Right lobe of liver (tissue), 4 donors: Measurements from ENCODE around the gene CRYM.

Experiments used
- POLR2A ChIP-seq: fragments of 450-650 bp; IDR thresholded peaks from one replicate; pipeline ENCODE4 v1.6.1; 2017; ENCODE audit warnings: antibody characterized with exemption, mild to moderate bottlenecking
- TF ChIP-seq, protein P1 (sequence below), 4 donors: fragments of 200-600 bp in 3 of 4; fragments of 450-650 bp in 1 of 4; IDR thresholded peaks; one replicate each; pipeline versions ENCODE4 v1.5.1 to v1.8.0; 2016 to 2022; ENCODE audit warnings: antibody characterized with exemption in 4 of 4, mild to moderate bottlenecking in 2 of 4
- donor health status: DM: no; HTN: no; CAD: no.
- donor health status: DM: no; HTN: no; CAD: no.
- donor health status: DM: no; HTN: yes; CAD: no.

DNA sequence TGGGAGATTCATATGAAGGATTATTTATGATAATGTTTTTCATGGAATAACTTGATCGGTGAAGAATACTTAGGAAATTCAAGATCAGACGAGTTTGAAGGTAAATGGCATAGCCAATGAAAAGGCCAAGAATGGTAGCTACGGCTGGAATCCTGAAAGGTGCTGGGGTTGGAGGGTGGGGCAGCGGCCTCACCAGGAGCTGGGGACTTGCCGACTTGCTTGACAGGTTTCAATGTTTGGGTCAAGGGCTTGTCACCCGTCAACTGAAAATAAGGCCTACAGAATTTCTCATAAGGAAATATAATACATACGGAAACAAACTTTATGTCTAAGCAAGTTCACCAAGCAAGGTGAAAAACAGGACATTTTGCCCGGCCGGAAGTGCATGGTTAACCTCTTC is 9.9 kb downstream of the CRYM start:
- TF ChIP-seq, protein P1, sequence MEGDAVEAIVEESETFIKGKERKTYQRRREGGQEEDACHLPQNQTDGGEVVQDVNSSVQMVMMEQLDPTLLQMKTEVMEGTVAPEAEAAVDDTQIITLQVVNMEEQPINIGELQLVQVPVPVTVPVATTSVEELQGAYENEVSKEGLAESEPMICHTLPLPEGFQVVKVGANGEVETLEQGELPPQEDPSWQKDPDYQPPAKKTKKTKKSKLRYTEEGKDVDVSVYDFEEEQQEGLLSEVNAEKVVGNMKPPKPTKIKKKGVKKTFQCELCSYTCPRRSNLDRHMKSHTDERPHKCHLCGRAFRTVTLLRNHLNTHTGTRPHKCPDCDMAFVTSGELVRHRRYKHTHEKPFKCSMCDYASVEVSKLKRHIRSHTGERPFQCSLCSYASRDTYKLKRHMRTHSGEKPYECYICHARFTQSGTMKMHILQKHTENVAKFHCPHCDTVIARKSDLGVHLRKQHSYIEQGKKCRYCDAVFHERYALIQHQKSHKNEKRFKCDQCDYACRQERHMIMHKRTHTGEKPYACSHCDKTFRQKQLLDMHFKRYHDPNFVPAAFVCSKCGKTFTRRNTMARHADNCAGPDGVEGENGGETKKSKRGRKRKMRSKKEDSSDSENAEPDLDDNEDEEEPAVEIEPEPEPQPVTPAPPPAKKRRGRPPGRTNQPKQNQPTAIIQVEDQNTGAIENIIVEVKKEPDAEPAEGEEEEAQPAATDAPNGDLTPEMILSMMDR (IDR thresholded peaks at IDR 0.05) = no peak
- no peak for TF ChIP-seq POLR2A
